Measurements from ENCODE around the gene ATXN10. TPM values are rescaled to one million over a fixed set of nuclear protein-coding genes. Genes with fewer than 3 reads are reported as not detected.

The ATXN10 gene
- total RNA-seq, 1 donor from 2014 or later, result 232 TPM

DNA sequence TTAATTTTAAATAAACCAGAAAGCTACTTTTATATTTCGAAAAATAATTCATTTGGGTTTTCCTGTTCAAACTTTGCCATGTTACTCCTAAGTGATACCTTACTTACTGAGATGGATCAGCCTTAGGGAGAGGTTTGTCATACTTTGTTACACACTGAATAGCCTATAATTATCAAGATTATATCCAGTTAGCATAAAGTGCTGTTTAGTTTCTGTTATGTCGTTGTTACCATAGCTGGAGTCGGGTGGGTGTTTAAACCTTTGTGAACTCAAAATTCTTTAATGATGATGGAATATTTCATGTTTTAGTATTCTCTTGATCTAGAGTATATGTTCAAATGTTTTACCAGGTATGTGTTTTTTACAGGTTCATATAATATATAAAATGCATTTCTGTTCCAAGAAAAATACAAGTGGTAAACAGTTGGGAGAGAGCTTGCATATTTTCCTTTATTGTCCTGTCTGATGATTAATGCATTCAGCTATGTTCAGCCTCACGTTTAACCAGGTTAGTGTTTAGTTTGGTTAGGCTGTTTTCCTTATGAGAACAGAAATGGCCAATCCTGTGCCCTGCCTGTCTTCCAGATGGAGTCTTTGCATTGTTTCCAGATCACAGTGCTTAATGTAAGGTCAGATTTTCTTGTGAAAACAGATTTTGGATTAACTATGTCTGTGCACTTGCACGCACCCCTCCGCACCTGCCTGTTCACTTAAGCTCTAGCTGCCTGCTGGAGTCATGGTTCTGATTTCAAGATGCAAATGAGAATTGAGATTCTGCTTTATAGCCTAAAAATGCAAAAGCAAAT lies 105.6 kb downstream of the ATXN10 start:
- H3K4me1 Mint-ChIP-seq, result peaks cover 12% of the 10 kb centered on the region
- peaks cover 9% of the 10 kb centered on the region for H3K36me3 Mint-ChIP-seq (ENCODE audit: low read depth)
- no peaks in the 10 kb centered on the region for H3K9me3 Mint-ChIP-seq
- no peak overlapping the region for H3K27ac Mint-ChIP-seq (ENCODE audit: unreplicated experiment)
- no peak for TF ChIP-seq CTCF (conservative IDR thresholded peaks at IDR 0.05)
- H3K27me3 Mint-ChIP-seq (ENCODE audit: low read depth), result no peaks in the 10 kb centered on the region
- no peak for DNase-seq (ENCODE audit: low read depth, low spot score)
- H3K4me3 Mint-ChIP-seq, result no peak overlapping the region

- no peak for TF ChIP-seq CTCF (conservative IDR thresholded peaks at IDR 0.05)
- H3K9me3 Mint-ChIP-seq, result no peaks in the 10 kb centered on the region
- no peak overlapping the region for H3K4me3 Mint-ChIP-seq
- no peak for DNase-seq (ENCODE audit: low read depth, low spot score)
- no peaks in the 10 kb centered on the region for H3K27me3 Mint-ChIP-seq (ENCODE audit: low read depth)
- peaks cover 3% of the 10 kb centered on the region for H3K36me3 Mint-ChIP-seq (ENCODE audit: low read depth)
- H3K4me1 Mint-ChIP-seq, result peaks cover 12% of the 10 kb centered on the region
- no peak overlapping the region for H3K27ac Mint-ChIP-seq (ENCODE audit: unreplicated experiment)
These were observed 106.3 kb downstream of the ATXN10 start for GRCh38 chr22:45777852-45778375.

- no peak for TF ChIP-seq CTCF (conservative IDR thresholded peaks at IDR 0.05)
- DNase-seq (ENCODE audit: low read depth, low spot score), result no peak
- peaks cover 5% of the 10 kb centered on the region for H3K36me3 Mint-ChIP-seq (ENCODE audit: low read depth)
- H3K27ac Mint-ChIP-seq (ENCODE audit: unreplicated experiment), result no peak overlapping the region
- H3K9me3 Mint-ChIP-seq, result no peaks in the 10 kb centered on the region
- no peak overlapping the region for H3K4me3 Mint-ChIP-seq
- peaks cover 37% of the 10 kb centered on the region for H3K4me1 Mint-ChIP-seq
- H3K27me3 Mint-ChIP-seq (ENCODE audit: low read depth), result no peaks in the 10 kb centered on the region
These were observed 109.8 kb downstream of the ATXN10 start for GRCh38 chr22:45781459-45781858.

DNA sequence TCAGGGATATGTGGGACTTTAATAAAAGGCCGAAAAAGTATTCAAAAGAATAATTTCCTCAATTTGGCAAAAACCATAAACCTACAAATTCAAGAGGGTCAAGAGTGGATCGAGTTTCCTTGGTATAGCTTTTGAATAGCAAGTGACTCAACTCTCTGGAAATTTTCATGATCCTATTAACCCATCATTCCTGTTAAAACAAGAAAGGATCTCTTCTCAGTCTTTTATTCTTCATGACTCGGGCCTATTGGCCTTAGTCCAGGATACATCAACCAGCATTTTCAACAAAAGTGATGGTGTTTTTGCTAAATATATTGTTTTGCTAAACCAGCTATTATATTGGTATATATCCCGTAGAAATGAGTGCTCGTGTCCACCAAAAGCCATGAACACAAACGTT lies 110.3 kb downstream of the ATXN10 start:
- peaks cover 37% of the 10 kb centered on the region for H3K4me1 Mint-ChIP-seq

DNA sequence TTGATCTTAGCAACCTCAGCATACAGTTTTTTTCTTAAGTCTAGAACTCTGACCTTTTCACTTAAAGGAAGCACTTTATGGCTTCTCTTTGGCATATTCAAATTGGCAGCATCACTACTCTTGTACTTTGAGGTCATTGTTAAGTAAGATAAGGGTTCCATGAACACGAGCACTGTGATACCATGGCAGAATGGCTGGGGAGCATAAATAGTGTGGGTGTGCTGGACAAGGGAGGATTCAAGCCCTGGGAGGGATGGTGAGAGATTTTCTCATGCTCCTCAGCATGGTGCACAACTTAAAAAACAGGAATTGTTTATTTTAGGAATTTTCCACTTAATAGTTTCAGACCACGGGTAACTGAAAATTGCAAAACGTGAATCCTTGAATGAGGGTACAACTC lies 111.4 kb downstream of the ATXN10 start:
- no peak for TF ChIP-seq CTCF (conservative IDR thresholded peaks at IDR 0.05)
- H3K27ac Mint-ChIP-seq (ENCODE audit: unreplicated experiment), result peak overlapping the region; percentile 78
- peaks cover 5% of the 10 kb centered on the region for H3K36me3 Mint-ChIP-seq (ENCODE audit: low read depth)
- H3K4me3 Mint-ChIP-seq, result no peak overlapping the region
- no peak for DNase-seq (ENCODE audit: low read depth, low spot score)
- peaks cover 37% of the 10 kb centered on the region for H3K4me1 Mint-ChIP-seq
- H3K9me3 Mint-ChIP-seq, result no peaks in the 10 kb centered on the region
- no peaks in the 10 kb centered on the region for H3K27me3 Mint-ChIP-seq (ENCODE audit: low read depth)

More for the DNA sequence above, 110.3 kb downstream of the ATXN10 start:
- Mint-ChIP-seq H3K27ac (ENCODE audit: unreplicated experiment) (no peak overlapping the region), H3K9me3 (no peaks in the 10 kb centered on the region), H3K36me3 (ENCODE audit: low read depth) (peaks cover 5% of the 10 kb centered on the region), H3K4me3 (no peak overlapping the region), H3K27me3 (ENCODE audit: low read depth) (no peaks in the 10 kb centered on the region)
- no peak for DNase-seq (ENCODE audit: low read depth, low spot score)
- no peak for TF ChIP-seq CTCF (conservative IDR thresholded peaks at IDR 0.05)
